ENCODE data around the gene GNPTG.
A peak's percentile ranks its signal among the peaks of the same experiment; 100 is the strongest.

GNPTG gene

GRCh38 chr16:1335996-1336395, 15.7 kb upstream of the GNPTG start:
- H3K4me1 ChIP-seq (ENCODE audit: low read depth, poor library complexity, severe bottlenecking): peaks cover 31% of the 10 kb centered on the region

DNA sequence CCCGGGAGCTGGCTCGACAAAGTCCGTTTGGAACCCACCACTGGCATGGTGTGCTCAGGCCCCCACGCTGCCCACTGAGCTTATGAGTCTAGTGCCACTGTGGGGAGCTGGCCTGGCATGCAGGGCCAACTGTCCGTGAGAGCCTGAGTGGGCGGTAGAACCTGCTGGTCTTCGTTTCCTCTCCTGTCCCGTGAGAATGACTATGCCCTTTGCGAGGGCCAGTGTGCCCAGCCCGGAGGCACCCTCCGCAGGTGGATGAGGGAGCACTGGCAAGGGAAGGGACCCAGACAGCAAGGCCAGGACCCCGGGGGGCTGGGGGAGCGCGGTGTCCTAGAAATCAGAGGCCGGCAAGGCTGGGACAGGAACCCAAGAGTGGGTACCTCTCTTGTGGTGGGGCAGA, 15.1 kb upstream of the GNPTG start:
- Histone ChIP-seq H3K27me3 (ENCODE audit: insufficient read depth, low read depth) (peaks cover 79% of the 10 kb centered on the region), H3K79me2 (ENCODE audit: insufficient read depth, low read depth) (no peaks in the 10 kb centered on the region), H4K20me1 (ENCODE audit: insufficient read depth) (no peaks in the 10 kb centered on the region), H3K4me3 (IDR thresholded peaks at IDR 0.05; ENCODE audit: insufficient read depth, low read depth, low read length) (no peak overlapping the region), H3K4me2 (no peak overlapping the region), H2AFZ (ENCODE audit: low read depth) (no peak overlapping the region), H3K36me3 (ENCODE audit: insufficient read depth) (no peaks in the 10 kb centered on the region), H3K4me1 (ENCODE audit: low read depth, poor library complexity, severe bottlenecking) (peaks cover 26% of the 10 kb centered on the region), H3K9ac (no peak overlapping the region), H3K27ac (no peak overlapping the region)
- TF ChIP-seq CTCF (conservative IDR thresholded peaks at IDR 0.05; ENCODE audit: low read depth, low read length): no peak

More at GRCh38 chr16:1335996-1336395, 15.7 kb upstream of the GNPTG start:
- H3K4me2 ChIP-seq: no peak overlapping the region
- TF ChIP-seq CTCF (conservative IDR thresholded peaks at IDR 0.05; ENCODE audit: low read depth, low read length): no peak
- no peaks in the 10 kb centered on the region for H3K36me3 ChIP-seq (ENCODE audit: insufficient read depth)
- no peaks in the 10 kb centered on the region for H4K20me1 ChIP-seq (ENCODE audit: insufficient read depth)
- peaks cover 73% of the 10 kb centered on the region for H3K27me3 ChIP-seq (ENCODE audit: insufficient read depth, low read depth)
- H3K79me2 ChIP-seq (ENCODE audit: insufficient read depth, low read depth): no peaks in the 10 kb centered on the region
- H3K9ac ChIP-seq: no peak overlapping the region
- no peak overlapping the region for H3K27ac ChIP-seq
- no peak overlapping the region for H2AFZ ChIP-seq (ENCODE audit: low read depth)
- H3K4me3 ChIP-seq (IDR thresholded peaks at IDR 0.05; ENCODE audit: insufficient read depth, low read depth, low read length): no peak overlapping the region

DNA sequence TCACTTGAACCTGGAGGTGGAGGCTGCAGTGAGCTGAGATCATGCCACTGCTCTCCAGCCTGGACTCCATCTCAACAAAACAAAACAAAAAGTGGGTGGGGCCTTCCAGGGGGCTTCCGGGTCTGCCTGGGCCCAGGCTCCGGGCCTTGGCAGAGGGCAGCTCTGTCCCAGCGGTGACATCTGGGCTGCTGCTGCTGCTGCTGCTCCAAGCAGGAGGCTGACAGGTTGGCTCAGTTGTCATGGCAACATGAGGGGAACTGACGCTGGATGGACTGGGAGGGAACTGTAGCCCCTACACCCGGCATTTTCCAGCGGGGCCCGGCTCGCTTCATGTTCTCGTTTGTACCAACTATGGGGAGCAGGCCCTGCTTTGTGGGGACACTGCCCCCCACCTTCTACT, 14.2 kb upstream of the GNPTG start:
- no peak overlapping the region for H3K4me2 ChIP-seq
- no peak for TF ChIP-seq CTCF (conservative IDR thresholded peaks at IDR 0.05; ENCODE audit: low read depth, low read length)
- no peaks in the 10 kb centered on the region for H4K20me1 ChIP-seq (ENCODE audit: insufficient read depth)
- H3K27me3 ChIP-seq (ENCODE audit: insufficient read depth, low read depth): peaks cover 82% of the 10 kb centered on the region
- H3K4me3 ChIP-seq (IDR thresholded peaks at IDR 0.05; ENCODE audit: insufficient read depth, low read depth, low read length): no peak overlapping the region
- no peaks in the 10 kb centered on the region for H3K36me3 ChIP-seq (ENCODE audit: insufficient read depth)
- H3K4me1 ChIP-seq (ENCODE audit: low read depth, poor library complexity, severe bottlenecking): peaks cover 26% of the 10 kb centered on the region
- no peaks in the 10 kb centered on the region for H3K79me2 ChIP-seq (ENCODE audit: insufficient read depth, low read depth)
- H3K27ac ChIP-seq: no peak overlapping the region
- H3K9ac ChIP-seq: no peak overlapping the region
- no peak overlapping the region for H2AFZ ChIP-seq (ENCODE audit: low read depth)

GRCh38 chr16:1338119-1338730, 13.5 kb upstream of the GNPTG start:
- Histone ChIP-seq H3K4me3 (IDR thresholded peaks at IDR 0.05; ENCODE audit: insufficient read depth, low read depth, low read length) (no peak overlapping the region), H3K4me1 (ENCODE audit: low read depth, poor library complexity, severe bottlenecking) (peaks cover 20% of the 10 kb centered on the region), H3K4me2 (no peak overlapping the region), H2AFZ (ENCODE audit: low read depth) (no peak overlapping the region), H3K27me3 (ENCODE audit: insufficient read depth, low read depth) (peaks cover 77% of the 10 kb centered on the region), H3K36me3 (ENCODE audit: insufficient read depth) (no peaks in the 10 kb centered on the region), H3K27ac (no peak overlapping the region), H3K9ac (no peak overlapping the region), H4K20me1 (ENCODE audit: insufficient read depth) (no peaks in the 10 kb centered on the region), H3K79me2 (ENCODE audit: insufficient read depth, low read depth) (no peaks in the 10 kb centered on the region)
- peak; percentile 65 for TF ChIP-seq CTCF (conservative IDR thresholded peaks at IDR 0.05; ENCODE audit: low read depth, low read length)

Measured in KMS-11 (cell line).